HG03095 (cell line): Measurements from ENCODE around the gene NYAP1.
A peak's percentile ranks its signal among the peaks of the same experiment; 100 is the strongest.

Source experiments
- ATAC-seq: cut with Tn5 transposase; IDR thresholded peaks from one replicate; pipeline ENCODE4 v1.9.1; 2021; ENCODE audit warnings: moderate library complexity; ENCODE audit not compliant: unreplicated experiment

The NYAP1 gene

DNA sequence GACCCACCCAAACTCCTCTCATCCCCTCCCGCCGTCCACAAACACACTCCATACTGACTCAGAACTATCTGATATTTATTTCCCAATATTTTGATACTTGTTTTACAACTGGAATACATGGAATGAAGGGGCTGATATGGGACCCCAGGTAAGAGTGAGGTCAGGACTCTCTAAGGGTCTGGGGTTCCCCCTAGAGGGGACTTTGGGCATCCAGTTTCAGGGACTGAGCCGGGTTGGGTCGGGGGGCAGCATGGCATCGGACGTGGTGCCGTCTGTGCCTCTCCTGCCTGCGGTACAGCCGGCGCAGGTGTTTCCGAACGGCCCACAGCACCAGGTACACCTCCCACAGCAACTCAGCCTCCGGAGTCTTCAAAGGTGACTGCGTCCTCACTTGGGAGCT is 27.2 kb upstream of the NYAP1 start:
- no peak for ATAC-seq

DNA sequence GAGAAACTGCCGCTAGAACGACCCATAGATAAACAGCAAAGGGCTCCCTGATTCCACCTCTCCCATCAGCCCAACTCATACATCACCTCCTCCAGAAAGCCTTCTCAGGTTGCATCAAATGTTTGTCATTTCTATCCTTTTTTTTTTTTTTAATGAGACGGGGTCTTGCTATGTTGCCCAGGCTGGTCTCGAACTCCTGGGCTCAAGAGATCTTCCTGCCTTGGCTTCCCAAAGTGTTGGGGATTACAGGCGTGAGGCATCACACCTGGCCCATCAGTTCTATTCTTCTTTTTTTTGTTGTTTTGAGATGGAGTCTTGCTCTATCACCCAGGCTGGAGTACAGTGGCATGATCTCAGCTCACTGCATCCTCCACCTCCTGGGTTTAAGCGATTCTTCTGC is 26.7 kb upstream of the NYAP1 start:
- no peak for ATAC-seq

DNA sequence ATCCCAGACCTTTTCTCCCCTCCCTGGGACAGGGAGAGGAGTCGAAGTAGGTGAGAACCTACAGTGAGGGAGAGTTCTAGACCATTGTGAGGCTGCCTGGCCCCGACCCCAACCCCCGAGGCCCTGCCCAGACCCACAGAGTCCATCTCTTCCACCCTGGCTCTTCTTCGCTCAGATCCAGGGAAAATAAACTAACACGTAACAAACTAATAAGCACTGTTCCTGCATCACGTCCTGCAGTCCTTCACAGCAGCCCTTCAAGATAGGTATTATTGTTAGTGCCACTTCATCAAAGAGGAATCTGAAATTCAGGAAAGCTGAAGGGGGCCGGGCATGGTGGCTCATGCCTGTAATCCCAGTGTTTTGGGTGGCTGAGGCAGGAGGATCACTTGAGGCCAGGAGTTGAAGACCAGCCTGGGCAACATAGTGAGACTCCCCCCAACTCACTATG is 19.5 kb upstream of the NYAP1 start, which contains the start of gene SPACDR:
TSS of gene SPACDR (minus strand) at position 51 of the 451 bp plus-strand sequence. CDS start 235 bp downstream, outside the sequence.
- no peak for ATAC-seq

GRCh38 chr7:100464791-100465190 is 18.9 kb upstream of the NYAP1 start:
- ATAC-seq: no peak

- ATAC-seq: no peak
Measured at GRCh38 chr7:100465299-100465698, 18.4 kb upstream of the NYAP1 start.

DNA sequence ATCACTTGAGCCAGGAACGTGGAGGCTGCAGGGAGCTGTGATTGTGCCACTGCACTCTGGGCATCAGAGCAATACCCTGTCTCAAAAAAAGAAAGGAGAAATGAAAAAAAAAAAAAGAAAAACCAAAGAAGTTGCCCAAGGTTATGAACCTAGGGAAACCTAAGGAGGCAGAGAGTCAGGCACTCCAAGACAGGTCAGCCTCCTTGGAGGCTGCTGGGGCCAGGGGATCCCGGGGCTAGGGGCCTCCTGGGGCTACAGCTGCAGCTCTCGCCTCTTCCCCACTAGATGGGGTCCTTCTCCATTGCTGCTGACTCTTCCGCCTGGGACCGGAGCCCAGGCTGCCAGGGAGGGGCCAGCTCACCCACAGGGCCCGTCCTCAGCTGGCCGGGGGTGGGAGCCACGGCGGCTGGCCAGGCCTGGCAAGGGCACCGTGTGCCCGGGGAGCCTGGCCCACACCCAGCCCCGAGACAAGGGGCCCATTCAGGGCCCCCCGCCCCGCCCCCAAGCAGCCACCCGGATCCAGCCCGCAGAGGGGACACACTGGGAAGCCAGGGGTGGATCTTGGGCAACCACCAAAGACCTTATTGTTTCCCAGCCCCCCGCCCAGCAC is 17.9 kb upstream of the NYAP1 start:
- no peak for ATAC-seq

DNA sequence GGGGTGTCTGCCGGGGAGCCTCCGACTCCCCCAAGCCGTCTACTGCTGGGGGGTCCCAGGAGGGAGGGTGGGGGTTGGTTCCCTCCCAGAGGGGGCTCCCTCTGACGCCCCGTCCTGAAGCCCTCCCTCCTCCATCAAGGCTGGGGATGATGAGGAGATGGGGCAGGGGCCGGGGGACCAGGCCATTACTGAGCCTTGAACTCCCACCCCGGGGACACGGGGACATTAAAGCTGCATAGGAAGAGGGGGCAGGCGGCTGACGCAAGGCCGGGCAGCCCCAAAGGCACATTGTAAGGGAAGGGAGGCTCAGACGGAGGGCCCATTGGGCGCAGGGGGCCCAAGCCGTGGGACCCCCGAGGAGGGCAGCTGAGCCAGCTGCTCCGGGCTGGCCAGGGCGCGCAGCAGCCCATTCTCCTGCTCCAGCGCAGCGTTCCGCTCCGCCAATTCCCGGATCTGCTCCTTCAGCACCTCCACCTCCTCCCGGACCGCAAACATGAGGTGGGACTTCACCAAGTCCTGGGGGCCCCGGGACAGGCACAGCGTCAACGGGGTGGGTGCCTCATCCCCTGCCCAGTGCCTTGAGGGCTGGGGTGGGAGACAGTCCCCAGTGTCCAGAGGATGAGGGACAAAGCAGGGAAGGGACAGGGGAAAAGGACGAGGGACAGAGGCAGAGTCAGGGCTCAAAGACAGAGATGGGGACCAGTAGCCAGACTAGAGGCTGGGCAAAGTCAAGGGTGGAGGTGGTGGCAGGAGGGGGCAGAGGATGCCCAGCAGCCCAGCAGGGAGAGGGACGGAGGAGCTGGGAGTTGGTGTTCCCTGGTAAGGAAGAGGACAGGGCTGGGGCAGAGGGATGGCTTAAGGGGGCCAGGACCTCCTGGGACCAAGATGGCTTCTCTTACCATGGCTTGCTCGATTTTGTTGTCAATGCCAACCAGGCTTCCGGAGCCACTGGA is 16.8 kb upstream of the NYAP1 start:
- no peak for ATAC-seq

- no peak for ATAC-seq
Measured at GRCh38 chr7:100467638-100468373, 15.9 kb upstream of the NYAP1 start.

DNA sequence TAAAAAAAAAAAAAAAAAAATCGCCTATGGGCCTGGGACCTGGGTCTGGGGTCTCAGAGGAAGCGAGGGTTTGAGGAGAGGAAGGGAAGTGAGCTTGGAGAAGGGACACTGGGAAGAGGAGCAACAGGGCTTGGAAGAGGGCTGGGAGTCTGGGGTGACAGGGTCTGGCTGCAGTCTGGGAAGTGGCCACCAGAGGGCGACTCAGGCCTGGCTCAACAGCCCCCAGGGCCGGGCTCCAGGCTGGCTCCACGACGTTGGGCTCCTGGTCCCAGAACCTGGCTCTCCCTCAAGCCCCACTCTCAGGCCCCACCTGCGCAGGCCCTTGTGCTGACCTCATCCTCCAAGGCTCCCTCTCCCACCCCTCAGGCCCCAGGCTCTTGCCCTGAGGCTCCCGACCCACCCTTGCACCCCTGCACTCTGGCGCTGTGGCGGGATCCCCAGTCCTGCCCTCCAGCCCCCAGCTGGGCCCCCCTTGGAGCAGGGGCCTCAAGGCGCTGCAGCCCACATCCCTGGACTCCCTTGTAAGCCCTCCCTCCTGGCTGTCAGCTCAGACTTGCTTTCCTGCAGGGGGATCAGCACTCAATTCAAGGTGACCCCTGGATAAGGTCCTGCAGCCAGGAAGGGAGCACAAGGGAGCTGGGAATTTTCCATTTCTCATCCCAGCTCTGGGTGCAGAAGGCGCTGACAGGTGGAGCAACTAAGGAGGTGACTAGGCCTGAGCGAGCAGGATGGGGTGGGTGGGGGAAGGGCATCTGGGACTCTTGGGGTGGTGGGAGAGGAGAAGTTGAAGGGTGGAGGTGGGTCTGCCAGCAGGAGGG is 14.3 kb upstream of the NYAP1 start:
- ATAC-seq: no peak

DNA sequence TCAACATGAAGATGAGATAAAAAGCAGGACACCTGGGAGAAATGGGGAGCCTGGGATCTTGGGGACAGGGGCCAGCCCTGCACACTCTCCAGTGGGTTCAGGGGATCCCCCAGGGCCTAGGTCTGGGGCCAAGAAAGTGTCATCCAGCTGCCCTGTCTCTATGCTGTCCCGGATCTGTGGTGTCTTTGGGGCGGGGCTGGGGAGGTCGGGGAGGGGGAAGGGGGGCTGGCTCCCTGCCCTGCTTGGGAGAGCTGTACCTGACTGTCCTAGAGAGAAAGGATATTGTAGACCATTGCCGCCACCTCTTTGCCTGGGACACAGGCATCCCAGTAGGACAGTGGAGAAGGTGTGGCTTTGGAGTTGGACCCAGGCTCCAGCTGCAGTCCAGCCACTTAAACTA is 12.7 kb upstream of the NYAP1 start:
- ATAC-seq: no peak

DNA sequence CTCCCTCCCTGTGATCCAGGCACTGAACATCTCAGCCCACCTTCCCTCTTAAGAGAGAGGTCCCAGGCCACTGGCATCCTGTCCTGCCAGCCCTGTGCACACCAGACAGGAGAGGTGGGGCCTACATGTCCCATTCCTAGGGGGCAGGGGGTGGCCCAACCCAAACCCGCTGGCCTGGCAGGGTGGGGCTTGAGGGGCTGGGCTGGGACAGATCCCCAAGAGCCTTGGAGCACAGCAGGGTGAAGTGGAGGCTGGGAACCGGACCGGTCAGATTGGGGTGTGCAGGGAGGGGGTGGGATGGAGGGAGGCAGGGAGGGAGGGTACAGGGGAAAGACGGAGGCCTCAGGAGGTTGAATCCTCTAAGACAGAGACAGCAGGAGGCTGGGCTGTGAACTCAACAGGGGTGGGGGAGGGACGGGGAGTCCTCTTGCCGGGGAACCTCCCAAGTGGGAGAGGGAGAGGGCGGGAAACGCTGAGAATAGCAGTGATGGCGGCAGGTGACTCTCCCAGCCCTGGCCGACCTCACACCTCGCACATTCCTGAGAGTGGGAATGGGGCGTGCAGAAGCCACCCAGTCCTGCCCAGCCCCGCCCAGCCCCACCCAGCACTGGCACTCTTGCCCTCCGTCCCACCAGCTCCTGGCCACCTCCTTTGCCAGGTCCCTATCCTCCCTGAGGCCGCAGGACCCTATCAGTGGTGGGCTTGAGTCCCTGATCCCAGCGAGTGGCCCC is 11.4 kb upstream of the NYAP1 start:
- ATAC-seq: no peak

- no peak for ATAC-seq
Measured at GRCh38 chr7:100472854-100473499, 10.8 kb upstream of the NYAP1 start.

DNA sequence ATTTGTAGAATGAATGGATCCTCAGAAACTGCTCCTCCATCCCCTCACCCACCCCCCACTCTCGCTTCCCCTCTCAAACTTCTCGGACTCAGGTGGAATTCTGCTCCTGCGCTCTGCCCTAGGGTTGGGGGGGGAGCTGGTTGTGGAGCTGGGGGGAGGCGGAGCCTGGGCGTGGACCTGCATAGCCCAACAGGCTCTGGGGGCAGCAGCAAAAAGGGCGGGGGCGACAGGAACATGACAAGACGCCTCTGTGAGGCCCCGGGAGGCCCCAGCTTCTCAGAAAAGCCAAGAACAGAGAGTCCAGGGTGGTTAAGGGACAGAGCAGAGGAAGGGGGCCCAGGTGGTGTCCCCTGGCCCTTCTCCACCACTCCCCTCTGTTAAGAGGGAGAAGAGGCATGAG is 8.2 kb upstream of the NYAP1 start:
- no peak for ATAC-seq

- ATAC-seq: no peak
Measured at GRCh38 chr7:100476101-100476780, 7.5 kb upstream of the NYAP1 start.

GRCh38 chr7:100476903-100477870 is 6.5 kb upstream of the NYAP1 start:
- ATAC-seq: no peak

GRCh38 chr7:100477871-100478267 is 5.9 kb upstream of the NYAP1 start:
- no peak for ATAC-seq

DNA sequence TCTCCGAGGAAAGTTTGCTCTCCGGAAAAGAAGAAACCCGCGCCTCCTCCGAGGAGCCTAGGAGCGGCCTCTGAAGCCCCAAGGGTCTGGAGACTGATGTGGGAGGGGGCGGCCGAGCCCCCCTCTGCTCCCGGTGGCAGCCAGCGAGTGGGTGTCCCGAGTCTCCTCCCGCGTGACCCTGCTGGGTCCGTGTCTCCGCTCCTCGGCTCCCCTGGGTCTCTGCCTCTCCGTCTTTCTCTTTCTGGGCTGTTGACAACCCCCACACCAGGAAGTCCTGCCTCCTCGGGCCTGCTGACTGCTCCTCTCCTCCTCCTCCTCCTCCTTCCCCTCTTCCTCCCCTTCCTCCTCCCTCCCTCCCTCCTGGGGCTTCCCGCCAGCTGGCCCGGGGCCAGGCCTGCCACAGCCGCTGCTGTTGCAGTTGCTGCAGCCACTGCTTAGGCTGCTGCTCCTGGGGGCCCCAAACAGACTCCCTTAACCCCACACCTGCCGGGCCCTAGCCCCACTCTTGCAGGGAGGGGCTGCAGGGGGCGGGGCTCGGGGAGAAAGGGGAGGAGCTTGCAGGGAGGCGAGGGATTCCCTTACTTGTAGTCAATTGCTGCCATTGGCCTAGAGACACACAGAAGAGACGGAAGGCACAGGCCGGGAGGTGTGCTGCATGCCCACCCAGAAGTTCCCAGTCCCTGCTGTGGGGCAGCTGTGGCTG is 4.6 kb upstream of the NYAP1 start, which contains the start of gene TSC22D4:
TSS of gene TSC22D4 (minus strand) at position 257 of the 703 bp plus-strand sequence. CDS start 1,176 bp downstream, outside the sequence.
- ATAC-seq: peak; percentile 52
